Stimulated activated CD8-positive, alpha-beta memory T cell treated with anti-CD3 and anti-CD28 coated beads, Interleukin-4, amount 100 ng/mL, for 4 hours (primary cell): ENCODE data around the gene NFKB1.

Experiments used
- DNase-seq, 2 donors: peaks; one replicate each; pipeline ENCODE4 v3.0.0-alpha.2; 2020; ENCODE audit warnings: low read depth in 2 of 2, low spot score in 1 of 2

Gene NFKB1

GRCh38 chr4:102527695-102528283 lies 26.6 kb downstream of the NFKB1 start:
- DNase-seq: no peak

GRCh38 chr4:102529977-102530376 lies 28.8 kb downstream of the NFKB1 start:
- DNase-seq: no peak

- DNase-seq: no peak
These were observed 29.8 kb downstream of the NFKB1 start for GRCh38 chr4:102530986-102531385.

DNA sequence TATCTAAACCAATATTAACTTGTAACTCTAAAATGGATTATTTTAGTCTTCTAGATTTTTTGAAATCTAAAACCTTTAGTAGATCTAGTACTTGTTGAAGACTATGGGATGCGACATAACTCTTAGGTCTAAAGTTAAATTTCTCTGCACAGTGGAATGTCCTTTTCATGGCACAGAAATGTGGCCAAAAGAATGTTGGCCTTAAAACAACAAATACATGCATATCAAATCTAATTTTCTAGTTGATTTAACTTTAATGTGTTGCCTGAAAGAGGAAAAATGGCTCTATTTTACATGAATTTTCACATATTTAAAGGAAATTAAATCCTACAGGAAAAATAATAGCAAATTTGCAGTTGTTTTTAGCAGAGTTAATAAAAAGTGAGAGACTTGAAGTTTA lies 30.3 kb downstream of the NFKB1 start:
- DNase-seq: no peak

GRCh38 chr4:102533348-102533747 lies 32.2 kb downstream of the NFKB1 start:
- no peak for DNase-seq

- DNase-seq: no peak
These were observed 32.7 kb downstream of the NFKB1 start for GRCh38 chr4:102533904-102534303.

- no peak for DNase-seq
These were observed 33.7 kb downstream of the NFKB1 start for GRCh38 chr4:102534845-102535244.

DNA sequence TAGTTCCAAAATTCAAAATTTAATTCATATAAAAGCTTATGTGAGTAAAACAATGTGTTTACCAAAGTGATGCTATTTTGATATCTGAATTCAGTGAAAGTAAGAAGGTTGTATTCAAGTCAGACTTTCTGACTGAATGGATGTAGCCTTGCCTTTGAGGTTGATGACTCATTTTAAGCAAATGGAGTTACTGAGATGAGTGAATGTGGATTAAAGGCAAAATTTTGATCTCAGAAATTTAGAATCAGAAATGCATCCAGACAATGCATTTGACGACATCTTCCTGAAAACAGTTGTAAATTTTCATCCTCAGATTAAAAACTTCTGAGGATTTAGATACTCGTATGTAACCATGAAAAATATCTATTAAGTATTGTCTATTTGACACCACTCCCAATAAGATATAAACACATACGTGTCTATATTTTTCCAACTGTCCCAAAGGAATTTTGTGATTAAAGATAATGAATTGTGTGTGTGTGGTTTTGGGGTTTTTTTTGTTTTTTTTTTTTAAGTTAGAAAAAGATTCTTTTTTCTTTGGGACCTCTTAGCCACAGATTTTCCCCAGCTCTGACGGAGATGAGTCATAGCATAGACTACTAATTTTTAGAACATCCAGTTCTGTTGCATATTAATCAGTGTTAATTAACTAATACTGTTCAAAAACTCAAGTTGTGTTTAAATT lies 34.4 kb downstream of the NFKB1 start:
- no peak for DNase-seq

- DNase-seq: no peak
These were observed 35.6 kb downstream of the NFKB1 start for GRCh38 chr4:102536768-102537167.

DNA sequence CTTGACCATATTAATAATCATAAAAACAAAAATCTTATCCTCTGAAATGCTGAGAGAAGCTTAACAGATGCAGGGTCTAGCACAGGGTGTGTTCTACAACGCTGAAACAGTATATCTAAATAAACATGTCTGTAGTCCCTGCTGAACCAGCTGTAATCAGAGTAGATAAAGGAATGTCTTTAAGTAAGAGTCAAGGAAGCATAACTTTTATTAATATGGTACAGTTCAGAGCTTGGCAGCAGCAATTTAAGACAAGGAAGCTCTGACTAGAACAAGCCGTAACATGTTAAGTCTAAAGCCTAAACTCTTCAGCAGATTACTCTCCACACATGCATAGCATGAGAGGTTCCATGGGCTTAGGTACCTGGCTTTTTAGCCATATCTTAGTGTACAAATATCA lies 36.1 kb downstream of the NFKB1 start:
- DNase-seq: no peak

GRCh38 chr4:102541697-102542096 lies 40.5 kb downstream of the NFKB1 start:
- DNase-seq: no peak

- DNase-seq: no peak
These were observed 42.1 kb downstream of the NFKB1 start for GRCh38 chr4:102543030-102543928.

- DNase-seq: no peak
These were observed 45.5 kb downstream of the NFKB1 start for GRCh38 chr4:102546635-102547034.

DNA sequence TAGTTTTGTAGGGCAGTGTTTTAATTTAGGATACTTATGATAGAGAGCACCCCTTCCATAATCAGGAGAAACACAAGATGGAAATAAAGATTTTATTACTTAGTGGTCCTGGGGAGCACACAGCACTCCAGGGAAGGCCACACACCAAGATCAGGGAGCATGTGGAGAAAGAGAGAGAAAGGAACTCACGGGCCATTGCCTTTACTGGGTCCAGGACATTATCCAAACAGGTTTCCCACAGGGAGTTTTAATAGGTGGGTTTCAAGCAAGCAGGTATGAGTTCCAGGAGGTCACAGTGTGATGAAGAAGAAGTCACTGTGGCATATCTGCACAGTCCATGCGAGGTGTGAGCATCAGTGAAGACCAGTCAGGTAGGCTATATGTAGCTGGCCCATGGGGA lies 46.8 kb downstream of the NFKB1 start:
- DNase-seq: no peak

DNA sequence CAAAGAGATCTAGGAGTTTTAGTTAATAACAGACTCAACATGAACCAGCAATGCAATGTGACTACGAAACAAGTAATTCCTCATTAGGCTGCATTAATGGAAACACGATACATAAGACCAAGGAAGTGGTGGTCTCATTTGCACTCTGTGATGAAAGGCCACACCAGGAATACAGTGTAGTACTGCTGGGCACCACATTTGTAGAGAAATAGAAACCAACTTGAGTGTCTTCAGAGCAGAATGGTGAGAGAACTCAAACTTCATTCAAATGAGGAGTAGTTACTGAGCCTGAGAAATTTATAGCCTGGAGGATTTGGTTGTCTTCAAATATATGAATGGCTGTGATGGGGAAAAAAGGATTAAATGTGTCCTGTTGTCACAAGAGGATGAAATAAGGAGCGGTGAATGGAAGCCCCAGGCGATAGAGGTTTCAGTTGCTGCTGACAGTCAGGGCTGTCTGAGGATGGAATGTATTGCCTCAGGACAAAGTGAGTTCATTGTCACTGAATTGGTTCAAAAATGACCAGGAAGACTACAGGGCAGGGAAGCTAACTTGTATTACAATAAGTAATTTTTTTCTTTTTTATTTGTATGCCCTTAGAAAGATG lies 50.9 kb downstream of the NFKB1 start:
- DNase-seq: no peak

DNA sequence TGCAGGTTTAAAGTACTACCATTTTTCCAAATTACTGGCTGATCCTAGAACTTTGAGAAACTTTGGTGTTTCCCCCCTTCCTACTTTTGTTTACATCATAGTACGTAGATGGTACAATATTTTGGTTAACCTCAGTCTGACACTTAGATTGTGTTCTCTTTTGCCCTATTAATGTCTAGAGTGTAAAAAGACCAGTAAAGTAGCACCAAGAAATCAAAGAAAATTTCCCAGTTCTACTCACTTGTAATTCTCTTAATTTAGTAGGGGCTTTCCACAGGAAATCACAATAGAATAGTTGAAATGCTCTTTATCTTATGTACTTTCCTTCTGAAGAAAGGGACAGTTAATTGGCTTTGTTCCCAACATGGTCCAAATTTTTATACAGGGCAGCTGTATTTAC lies 51.6 kb downstream of the NFKB1 start:
- no peak for DNase-seq

GRCh38 chr4:102553982-102554381 lies 52.8 kb downstream of the NFKB1 start:
- no peak for DNase-seq

DNA sequence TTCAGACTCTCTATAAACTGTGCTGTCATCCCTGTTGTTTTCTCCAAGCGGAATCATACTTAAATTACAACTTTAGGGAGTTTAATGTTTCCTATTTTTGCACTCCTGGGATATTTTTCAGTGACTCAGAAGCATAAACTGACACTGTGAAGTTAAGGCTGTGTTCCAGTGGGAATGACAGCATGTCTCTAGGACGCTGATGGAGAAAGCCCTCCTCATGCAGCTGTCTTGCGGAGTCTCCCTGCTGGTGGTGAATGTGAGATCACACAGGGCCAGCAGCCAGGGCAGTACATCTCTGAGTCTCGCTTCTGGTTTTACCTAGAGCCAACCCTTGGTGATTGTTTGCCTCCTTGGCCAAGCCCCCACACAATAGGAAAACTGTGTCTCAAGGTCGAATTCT lies 53.3 kb downstream of the NFKB1 start:
- no peak for DNase-seq

DNA sequence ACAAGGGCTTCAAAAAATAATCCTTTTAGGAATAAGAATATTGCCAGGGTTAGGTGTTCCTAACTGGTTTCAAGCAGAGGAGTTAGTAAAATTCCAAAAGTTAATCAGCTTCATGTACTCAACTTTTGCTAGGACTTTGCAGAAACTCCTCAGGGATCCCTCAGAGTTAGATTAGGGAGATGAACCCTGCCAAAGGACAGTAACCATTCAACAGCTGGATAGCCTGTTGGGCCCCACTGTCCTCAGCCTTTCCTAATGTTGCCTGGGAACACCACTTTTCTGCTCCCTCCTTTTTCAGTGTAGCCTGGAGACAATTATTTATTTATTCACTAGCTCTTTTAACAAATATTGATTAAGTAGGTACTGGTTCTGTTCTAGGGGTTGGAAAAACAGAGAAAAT lies 53.8 kb downstream of the NFKB1 start:
- DNase-seq: no peak

DNA sequence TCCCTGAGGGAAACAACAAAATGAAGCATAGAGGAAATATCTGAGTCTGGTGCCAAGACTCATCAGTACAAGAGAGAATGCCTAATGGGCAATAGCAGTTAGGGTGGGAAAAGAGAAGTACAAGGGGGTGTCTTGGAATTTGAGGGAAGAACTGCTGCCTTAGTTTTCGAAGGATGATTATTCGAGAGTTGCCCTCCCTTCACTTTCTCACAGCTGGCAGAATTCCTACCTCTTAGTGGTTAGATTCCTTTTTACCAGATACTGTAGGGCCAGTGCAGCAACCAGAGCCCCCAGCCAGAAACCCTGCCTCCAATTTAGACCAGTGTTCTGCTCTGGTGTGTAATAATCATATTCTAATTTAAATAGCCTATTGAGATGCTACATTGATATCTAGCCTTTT lies 56.5 kb downstream of the NFKB1 start:
- DNase-seq: no peak

- no peak for DNase-seq
These were observed 59.0 kb downstream of the NFKB1 start for GRCh38 chr4:102560115-102560514.
